HG02852 (cell line): ENCODE measurements around the gene TIAM2.
"Not testable (repeated sequence)": the region's sequence is repeated elsewhere in the genome, so short reads cannot be mapped to it uniquely, and the experiment has no call there.

Source experiments
- ATAC-seq: cut with Tn5 transposase; IDR thresholded peaks from one replicate; pipeline ENCODE4 v1.9.1; 2021; ENCODE audit warnings: mild to moderate bottlenecking, moderate library complexity; ENCODE audit not compliant: unreplicated experiment

The TIAM2 gene

GRCh38 chr6:154989448-154989847 lies 5.7 kb upstream of the TIAM2 start:
- ATAC-seq, result no peak

GRCh38 chr6:154991207-154991606 lies 3.9 kb upstream of the TIAM2 start:
- no peak for ATAC-seq

DNA sequence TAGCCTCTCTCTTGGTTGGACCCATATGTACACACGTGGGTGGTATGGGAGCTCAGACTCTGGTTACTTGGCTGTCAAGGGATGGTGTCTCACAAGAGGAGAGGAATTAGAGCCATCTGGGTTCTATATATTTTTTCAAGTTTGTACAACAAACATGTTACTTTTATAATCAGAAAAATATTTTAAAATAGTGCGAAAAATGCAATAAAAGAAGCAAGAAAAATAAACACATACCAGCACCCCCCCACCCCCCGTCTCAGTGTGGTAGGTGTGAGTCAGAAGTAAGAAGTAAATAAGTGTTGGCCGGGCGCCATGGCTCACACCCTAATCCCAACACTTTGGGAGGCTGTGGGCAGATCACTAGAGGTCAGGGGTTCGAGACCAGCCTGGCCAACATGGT lies 2.1 kb upstream of the TIAM2 start:
- no peak for ATAC-seq

- no peak for ATAC-seq
These were observed 1.4 kb upstream of the TIAM2 start for GRCh38 chr6:154993710-154994109.

DNA sequence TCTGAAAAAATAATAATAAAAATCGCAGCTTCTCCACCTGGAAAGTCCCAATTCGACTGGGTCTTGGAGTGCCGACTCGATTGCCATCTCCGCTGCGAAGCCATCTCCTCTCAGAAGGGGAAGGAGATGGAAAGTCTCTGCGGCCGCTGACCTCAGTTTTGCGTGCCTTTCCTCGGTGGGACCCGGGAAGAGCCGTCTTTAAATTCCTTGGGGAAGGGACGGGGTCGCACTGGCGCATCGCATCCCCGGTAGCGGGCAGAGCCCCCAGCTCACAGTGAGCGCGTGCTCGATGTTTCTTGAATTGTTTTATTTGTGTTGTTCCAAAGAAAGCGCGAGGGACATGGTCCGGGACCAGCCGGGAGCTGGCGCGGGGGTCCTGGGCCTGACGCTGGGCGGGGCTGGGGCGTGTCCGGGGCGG lies 270 bp upstream of the TIAM2 start:
- ATAC-seq, result no peak

DNA sequence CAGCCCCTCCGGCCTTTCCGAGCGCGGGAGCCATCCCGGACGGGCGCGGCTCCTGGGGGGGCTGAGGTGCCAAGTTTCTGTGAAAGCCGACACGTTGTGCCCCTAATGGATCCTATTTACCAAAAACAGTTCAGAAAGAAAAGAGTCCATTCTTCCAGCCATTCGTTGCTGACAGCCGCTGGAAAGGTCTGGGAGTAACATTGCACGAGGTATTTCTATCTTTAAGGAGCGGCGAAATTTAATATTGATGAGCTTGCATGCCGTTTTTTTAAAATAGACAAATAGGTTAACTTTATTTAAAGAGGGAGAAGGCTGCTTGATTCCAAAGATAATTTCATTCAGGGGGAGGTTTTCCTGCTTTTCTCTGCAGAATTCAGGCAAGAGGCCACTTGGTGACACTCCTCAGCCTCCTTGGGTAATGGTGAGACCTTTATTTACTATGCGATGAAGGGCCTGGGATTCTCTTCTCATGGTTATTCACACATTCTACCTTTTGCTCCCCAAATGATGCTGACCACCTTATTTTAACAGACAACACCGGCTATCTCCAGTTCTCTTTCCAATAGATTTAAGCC lies 988 bp downstream of the TIAM2 start:
- no peak for ATAC-seq

- no peak for ATAC-seq
These were observed 1.8 kb downstream of the TIAM2 start for GRCh38 chr6:154996841-154997311.

GRCh38 chr6:154998855-154999254 lies 3.7 kb downstream of the TIAM2 start:
- ATAC-seq, result no peak

DNA sequence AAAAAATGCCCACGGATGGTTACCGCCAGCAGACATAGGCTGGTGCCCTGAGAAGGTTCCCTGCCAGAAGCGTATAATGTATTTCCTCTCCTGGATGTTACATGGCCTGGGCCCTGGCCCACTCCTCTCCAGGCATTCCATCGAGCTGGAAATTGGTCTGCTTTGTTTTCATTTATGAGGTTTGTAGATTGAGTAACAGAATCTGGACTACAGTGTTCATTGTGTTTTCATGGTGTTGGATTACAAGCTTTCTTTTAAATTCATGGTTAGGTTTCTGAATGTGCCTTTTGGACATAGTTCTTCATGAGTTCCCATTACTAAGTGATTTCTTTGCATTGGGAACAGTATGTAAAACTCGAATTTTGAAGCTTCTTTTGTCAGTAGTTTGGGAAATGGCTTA lies 6.4 kb downstream of the TIAM2 start:
- ATAC-seq, result no peak

DNA sequence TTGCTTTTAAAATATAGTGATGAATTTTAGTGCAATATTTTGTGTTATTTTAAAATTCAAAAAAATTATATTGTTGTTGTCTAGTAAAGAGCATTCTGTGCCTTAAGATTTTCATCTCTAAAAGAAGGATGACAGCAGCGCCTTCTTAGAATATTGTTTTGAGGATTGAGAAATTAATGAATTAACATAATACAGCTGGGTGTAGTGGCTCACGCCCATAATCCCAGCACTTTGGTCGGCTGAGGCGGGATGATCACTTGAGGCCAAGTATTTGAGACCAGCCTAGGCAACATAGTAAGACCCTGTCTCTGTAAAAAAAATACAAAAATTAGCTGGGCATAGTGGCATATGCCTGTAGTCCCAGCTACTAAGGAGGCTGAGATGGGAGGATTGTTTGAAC lies 6.8 kb downstream of the TIAM2 start:
- ATAC-seq, result no peak

GRCh38 chr6:155003476-155003875 lies 8.4 kb downstream of the TIAM2 start:
- ATAC-seq, result no peak

DNA sequence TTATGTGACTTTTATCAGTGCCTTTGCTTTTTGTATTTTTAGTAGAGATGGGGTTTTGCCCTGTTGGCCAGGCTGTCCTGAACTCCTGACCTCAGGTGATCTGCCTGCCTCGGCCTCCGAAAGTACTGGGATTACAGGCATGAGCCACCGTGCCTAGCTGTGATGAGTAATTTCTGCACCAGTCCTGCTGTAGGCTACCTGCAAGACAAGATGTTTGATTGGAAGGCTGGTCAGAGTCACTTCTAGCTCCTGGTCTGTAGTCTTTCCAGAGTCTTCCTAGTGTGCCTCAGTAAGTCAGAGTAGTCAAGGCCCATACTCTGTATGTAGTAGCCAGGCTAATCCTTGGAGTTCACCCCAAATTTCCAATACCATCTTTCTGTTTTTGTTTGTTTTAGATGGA lies 8.9 kb downstream of the TIAM2 start:
- ATAC-seq, result no peak

DNA sequence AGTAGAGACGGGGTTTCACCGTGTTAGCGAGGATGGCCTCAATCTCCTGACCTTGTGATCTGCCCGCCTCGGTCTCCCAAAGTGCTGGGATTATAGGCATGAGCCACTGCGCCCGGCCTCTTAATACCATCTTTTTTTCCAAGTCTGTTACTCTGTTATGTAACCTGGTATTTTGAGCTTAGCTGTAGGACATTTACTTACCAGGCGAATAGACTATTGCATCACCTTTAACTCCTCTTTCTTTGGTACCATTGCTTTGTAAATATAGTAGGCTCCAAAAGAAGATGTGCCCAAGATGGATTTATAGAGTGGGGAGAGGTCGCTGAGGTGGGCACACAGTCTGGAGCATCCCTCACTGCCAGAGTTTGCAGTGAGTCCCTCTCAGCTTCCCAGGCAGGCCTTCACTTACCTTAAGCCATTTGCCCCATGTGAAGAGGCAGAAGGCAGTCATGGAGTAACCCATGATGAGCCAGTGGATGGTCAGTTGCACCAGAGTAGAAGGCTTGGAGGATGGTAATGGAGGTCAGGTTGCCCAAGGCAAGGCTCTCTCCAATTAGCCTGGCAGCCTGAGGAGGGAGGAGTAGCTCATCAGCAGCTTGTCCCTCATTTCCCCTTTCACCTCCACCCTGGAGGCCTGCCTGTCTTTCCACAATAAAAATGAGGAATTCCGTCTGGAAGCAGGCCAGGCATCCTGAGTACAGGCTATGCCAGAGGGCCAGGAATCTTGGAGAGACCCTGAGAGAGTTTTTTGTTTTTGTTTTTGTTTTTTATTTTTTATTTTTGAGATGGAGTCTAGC lies 9.7 kb downstream of the TIAM2 start:
- no peak for ATAC-seq

DNA sequence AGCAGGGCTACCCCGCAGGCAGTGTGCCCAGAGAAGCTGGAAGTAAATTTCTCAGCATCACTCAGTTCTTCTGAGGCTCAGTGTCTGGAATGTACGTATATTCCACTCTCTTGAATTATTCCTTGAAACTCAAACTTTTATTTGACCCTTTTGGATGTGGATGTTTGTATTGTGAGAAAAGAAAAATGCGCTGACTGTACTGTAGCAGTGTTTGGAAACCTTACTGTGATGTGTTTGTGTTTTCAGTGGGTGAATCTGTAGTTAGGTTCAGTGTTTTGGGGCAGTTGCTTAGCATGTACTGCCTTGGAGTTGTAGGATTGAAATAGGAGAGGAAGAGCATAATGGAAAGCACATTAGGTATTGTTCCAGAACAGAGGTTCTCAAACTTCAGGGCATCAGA lies 13.5 kb downstream of the TIAM2 start:
- no peak for ATAC-seq

DNA sequence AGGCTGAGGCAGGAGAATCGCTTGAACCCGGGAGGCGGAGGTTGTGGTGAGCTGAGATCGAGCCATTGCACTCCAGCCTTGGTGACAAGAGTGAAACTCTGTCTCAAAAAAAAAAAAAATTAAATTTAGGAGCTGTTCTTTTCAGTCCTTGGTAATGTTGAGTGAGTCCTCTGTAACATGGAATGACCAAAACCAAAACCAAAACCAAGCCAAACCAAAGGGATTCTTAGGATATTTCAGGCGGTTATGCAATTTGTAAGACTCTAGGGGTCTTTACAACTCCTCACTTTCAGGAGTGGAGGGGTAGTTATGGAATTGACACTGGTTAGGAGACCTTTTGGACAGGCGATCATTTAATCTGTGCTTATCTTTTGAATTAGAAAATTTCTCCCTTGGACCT lies 15.8 kb downstream of the TIAM2 start:
- ATAC-seq, result no peak

GRCh38 chr6:155011809-155012291 lies 16.7 kb downstream of the TIAM2 start:
- no peak for ATAC-seq

- ATAC-seq, result no peak
These were observed 18.4 kb downstream of the TIAM2 start for GRCh38 chr6:155013457-155013876.

GRCh38 chr6:155014137-155014536 lies 19.0 kb downstream of the TIAM2 start:
- no peak for ATAC-seq

DNA sequence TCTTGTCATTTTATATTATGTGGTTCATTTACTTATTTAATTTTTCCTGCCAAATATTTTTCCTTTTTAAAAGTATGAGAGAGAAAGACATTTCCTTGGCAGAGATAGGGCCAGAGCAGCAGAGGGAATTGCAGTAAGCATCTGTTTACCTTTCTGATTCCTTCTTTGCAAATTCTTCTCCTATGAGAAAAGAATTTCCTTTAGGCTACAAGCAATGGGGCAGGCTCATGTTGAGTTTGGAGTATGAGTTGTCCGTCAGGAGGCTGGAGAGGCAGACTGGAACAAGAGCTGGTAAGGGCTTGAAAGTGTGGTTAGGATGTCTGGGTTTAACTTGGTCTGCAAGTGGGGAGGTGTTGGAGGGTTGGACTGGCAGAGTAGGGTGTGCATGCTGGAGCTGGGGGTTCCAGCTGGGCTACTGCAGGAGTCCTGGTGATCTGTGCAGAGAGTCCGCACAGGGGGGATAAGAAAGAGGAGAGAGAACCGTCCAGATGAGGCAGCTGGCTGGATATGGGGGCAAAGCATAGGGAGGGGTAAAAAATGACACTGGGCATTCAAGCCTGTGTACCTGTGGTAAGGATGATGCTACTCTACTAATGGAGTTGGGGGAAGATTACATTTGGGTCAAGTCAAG lies 19.7 kb downstream of the TIAM2 start:
- ATAC-seq, result no peak

DNA sequence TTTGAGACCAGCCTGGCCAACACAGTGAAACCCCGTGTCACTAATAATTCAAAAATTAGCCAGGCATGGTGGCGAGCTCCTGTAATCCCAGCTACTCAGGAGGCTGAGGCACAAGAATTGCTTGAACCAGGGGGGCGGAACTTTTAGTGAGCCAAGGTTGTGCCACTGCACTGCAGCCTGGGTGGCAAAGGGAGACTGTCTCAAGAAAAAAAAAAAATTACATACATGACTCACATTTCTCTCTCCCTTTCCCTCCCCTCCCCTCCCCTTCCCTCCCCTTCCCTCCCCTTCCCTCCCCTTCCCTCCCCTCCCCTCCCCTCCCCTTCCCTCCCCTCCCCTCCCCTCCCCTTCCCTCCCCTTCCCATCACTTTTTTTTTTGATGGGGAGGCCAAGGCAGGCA lies 23.3 kb downstream of the TIAM2 start:
- ATAC-seq, result not testable (repeated sequence)

DNA sequence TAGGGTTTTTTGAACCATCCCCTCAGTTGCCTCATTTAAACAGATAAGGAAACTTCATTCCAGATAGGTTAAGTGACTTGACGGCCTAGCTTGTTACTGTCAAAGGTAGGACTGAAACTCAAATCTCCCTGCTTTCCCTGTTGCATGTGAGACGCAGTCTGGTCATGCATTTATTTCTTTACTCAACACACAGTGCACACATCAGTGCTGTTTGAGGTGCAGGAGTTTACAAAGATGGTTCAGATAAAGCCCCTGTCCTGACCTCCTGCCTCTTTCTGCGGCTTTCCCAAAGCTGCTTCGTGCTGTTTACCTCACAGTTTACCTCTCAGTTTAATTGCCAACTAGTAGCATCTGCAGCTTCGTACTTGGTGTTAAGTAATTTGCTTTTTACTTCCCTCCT lies 26.6 kb downstream of the TIAM2 start:
- ATAC-seq, result no peak

GRCh38 chr6:155022721-155023120 lies 27.6 kb downstream of the TIAM2 start:
- ATAC-seq, result no peak
